COLO668 (cell line): ENCODE measurements around the gene CRYBG2.
"Not testable (repeated sequence)": the region's sequence is repeated elsewhere in the genome, so short reads cannot be mapped to it uniquely, and the experiment has no call there.

ENCODE experiments used
- DNase-seq: peaks from one replicate; lab custom pipeline; 2025; ENCODE audit not compliant: unreplicated experiment; lab: John Stamatoyannopoulos, UW

Gene CRYBG2

GRCh38 chr1:26322042-26322331, 31.9 kb downstream of the CRYBG2 start:
- DNase-seq = no peak

DNA sequence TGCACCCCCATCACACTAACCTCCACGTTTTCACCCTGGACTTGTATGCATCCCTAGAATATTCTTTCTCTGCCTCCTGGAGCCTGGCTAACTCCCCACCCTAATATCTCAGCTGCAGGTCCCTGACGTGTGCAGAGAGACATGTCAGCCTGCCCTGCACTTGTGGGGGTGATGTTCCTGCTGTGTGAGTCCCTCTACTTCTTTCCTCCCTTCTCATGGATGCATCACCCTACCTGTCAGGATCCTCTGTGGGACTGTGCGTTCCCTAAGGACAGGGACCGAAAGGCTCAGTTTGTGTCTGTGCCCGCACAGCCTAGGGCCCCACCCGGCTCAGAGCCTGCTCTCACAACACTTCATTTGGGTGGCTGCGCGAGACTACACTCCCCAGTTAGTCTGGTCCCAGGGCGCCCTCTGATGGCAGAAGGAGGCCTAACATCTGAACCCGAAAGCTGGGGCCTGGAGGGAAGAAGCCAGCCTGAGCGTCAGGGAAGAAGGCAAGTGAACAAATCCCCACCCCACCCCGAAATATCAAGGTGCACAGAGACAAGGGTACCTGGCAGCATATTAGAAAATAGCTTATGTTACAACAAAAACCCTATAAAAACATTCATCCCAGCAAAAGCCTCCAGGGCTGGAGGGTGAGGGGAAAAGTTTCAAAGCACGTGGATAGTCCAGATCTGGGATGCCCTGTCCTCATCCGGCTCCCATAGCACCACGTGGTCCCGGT, 32.5 kb downstream of the CRYBG2 start:
- DNase-seq = peak; percentile 91

DNA sequence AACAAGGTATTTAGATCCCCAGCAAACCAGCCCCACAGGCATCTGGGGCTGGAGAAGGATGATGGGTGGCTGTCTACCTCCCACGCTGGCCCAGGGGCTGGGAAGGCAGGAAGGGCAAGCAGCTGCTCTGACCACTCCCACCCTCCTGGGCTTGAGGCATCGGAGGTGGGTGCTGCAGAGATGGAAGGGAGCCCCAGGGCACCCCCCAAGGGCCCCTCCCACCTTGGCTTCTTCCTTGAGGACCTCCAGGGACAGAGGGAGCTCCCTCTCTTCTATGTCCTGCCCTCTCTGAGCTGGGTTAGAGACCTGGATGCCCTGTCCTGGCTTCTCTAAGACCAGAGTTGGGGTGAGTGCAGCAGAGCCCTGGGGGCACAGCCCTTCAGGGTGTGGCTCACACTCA, 33.0 kb downstream of the CRYBG2 start:
- no peak for DNase-seq

DNA sequence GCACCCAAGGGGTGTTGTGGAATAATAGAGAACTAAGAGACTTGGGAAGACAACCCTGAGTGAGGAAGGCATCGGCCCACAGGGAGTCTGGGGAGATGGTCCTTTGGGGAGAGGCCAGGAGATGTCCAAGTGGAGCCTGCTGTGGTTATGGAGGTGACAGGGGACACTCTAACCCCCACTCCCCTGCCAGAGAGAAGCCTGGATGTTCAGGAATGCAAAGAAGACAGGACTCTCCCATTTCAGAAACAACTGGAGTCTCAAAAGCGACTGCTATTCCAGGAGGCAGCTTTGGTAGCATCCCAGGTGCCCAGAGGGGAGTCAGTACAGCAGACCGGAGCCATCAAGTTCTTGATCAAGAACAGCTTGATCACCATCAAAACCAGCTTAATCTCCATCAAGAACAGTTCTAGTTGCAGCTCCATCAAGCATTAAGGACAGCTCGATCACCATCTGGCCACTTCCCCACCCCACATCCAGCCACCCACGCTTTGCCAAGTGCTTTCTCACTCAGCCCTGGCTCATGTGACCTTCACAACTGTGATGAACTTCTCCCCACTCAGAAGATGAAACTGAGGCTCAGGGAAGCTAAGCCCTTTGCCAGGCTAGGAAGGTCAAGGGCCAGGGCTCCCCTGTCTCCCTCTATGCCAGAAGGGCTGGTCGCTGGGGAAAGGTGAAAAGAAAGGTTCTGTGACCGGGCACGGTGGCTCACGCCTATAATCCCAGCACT, 35.4 kb downstream of the CRYBG2 start:
- DNase-seq = no peak

DNA sequence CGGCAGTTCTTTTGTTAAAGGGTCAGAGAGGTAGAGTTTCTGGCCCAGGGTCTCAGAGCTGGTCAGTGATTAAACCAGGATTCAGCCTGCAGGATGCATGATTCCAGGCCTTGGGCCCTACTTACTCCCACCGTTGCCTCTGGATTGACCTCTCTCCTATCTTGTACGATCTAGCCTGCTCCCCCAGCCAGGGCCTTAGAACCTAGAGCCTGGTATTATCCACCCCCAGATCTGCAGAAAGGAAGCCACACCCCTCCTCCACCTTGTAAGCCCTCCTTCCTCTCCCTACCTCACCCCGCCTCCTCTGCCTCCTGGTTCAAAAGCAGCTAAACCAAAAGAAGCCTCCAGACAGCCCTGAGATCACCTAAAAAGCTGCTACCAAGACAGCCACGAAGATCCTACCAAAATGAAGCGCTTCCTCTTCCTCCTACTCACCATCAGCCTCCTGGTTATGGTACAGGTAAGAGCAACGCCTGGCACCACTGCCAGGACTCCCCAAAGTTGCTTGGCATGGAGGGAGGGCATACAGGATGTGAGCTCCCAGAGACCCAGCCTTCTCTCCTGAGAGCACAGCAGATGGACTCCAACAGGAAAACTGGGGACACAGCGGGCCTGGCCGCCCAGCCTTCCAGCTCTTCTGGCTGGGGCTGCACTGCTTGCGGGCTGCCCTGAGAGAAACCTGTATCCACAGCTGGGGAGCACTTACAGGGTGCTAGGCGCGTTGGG, 36.2 kb downstream of the CRYBG2 start, which contains the start of gene CD52:
Gene CD52, plus strand, starts transcription at position 347 of the 726 bp plus-strand sequence. Its CDS starts 60 bp downstream, at position 407.
- DNase-seq = no peak

DNA sequence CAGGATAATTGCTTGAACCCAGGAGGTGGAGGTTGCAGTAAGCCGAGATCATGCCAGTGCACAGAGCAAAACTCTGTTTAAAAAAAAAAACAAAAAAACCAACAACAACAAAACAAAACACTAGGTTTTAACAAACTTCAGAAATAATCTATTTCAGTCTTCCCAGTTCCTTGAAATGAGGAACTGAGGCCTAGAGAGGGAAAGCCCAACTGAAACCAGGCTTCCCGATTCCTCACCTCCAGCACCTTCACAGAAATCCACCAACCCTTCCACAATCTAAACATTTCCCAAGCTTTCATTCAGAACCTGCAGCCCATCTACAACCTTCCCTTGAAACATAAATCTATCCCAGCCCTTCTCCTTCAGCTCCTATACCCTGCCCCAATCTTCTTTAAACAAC, 36.8 kb downstream of the CRYBG2 start:
- no peak for DNase-seq

GRCh38 chr1:26315874-26316850, 37.8 kb downstream of the CRYBG2 start:
- DNase-seq = no peak

GRCh38 chr1:26314501-26314900, 39.4 kb downstream of the CRYBG2 start:
- no peak for DNase-seq

- DNase-seq = not testable (repeated sequence)
Observed at GRCh38 chr1:26307966-26308899, 45.7 kb downstream of the CRYBG2 start.

DNA sequence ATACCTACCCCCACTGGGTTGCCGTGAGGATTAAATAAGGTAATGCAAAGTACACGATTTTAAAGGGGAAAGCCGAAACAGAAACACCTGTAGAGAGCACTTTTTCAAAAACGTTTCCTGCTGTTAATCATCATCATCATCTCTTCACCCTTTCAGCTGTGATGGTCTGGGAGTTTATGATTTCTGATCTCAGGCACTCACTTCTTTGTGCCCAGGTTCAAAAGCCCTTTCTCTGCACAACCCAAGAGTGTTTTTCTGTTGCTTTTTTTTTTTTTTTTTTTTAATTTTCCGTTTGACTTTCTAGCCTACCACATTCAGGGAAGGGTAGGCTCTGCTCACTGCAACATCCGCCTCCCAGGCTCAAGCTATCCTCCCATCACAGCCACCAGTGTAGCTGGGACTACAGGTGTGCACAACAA, 46.6 kb downstream of the CRYBG2 start:
- no peak for DNase-seq

DNA sequence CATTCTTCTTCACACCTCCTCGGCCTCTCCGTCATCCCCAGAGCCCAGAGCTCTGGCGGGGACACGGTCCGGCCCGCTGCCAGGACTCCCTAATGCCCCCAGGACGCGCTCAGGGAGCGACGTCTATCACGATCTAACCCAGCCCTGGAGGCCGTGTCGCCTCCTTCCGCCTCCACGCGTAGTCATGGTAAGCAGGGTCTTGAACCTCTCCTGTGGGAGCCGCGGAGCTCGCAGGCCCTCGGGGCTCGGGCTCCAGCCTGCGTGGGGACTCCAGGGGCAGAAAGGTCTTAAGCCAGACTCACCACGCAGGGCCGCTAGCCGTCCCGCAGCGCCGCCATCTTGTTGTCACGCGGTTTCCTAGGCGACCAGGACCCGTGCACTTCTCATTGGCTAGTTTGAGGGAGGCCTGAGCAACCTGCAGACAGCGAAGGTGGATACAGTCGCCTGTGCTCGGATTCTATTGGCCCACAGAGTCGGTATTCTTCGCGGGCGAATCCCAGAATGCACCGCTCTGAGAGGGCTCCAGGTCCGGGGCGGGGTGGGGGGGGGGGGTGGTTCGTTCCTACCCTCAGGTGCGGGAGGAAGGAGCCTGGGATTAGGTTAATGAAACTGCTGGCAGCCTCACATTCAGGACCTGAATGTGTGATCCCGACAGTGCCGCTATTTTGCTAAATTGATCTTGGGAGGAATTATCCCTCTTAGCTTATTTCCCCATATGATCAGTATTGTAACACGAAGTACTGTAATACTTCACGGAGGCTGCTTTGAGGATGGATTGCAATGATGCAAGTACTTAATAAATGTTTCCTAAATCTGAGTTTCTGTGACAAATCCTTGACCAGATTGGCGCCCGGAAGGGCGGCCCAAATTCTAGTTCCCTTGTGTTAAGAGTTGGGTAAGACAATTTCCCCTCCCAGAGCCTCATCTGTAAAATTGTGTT, 47.4 kb downstream of the CRYBG2 start, which contains the start of gene UBXN11:
Gene UBXN11, minus strand, starts transcription at position 347 of the 940 bp plus-strand sequence. CDS start 3,753 bp downstream, outside the sequence.
- peak; percentile 99 for DNase-seq

DNA sequence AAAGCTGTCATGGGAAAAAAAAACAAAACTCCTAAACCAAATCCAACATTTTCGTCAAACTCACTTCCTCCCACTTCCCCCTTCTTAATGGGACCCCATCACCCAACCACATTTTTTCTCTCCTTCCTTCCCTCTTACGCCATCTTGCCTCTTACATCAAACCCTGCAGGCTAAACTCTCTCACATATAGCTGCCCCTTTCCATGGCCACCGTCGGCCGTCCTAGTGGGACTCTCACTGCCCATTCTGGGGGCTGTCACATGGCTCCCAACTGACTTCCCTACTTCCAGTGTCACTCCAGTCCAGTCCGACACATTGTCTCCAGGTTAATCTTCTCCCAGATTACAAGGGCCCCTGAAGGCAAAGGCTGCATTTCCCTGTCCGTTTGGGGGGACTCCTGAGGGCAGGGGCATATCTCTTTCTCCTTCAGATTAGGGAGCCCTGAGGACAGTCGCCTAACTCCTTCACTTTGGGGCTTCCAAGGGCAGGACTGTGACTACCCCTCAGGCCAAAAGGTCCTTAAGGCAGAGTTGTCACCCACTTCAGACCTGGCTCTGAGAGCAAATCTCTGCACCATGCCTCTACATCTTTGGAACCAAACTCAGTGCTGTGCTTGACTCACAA, 48.2 kb downstream of the CRYBG2 start:
- DNase-seq = no peak

DNA sequence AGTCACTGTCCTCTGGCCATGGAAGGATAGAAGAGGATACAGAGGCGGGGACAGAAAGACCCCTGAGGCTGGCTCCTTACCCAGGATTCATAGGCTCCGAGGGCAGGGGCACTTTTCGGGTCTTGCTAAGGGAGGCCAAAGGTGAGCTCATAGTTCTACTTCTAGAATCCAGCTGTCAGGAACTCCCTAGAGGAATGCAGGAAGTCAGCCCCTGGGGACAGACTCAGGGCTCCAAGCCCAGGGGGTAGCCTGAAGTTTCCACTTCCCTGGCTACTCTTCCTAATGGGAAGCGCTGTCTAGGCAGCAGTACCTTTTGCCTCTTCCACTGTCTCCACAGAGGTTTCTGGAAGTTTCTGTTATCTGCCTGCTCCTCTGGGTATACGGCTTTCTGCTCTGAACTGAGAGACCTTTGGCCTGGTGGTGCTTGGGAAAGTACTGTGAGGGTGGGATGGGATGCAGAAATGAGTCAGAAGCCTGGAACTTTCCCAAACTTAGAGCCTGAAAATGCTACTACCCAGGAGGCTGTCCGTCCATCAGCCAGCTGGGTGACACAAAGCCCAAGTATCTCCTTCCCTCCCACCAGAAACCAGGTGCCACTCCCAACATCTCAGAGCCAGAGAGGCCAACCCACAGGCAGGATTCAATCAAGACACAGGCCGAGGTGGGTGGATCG, 51.1 kb downstream of the CRYBG2 start:
- no peak for DNase-seq

DNA sequence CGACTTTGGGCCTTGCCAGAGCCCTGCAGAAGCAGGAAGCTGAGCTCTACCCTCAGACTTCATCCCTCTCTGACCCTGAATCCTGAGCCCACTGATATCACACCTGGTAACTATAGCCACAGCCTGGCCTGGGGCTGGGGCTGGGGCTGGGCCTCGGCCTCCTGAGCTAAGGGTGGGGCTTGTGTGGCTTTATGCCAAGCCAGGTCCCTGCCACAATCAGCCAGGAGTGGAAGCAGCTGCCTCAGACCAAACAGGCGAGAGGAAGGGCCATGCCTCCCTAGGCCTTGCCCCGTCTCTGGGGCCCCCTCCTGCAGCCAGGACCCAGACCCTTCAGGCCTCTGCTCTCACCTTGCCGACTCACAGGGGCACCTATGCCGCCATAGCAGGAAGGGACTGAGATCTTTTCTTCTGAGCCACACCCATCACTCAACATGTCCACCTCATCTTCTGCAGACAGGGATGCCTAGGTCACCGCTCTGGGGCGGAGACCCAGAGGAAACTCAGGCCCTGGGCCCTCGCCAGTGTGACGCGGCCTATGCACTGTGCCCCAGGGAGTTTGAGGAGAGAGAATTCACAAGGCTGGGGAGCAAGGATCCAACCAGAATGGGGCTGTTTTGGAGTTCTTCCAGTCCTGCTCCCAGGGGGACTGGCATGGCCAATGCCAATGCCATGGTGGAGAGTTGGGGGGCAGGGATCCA, 53.2 kb downstream of the CRYBG2 start:
- no peak for DNase-seq

- DNase-seq = no peak
Observed at GRCh38 chr1:26297791-26298124, 56.2 kb downstream of the CRYBG2 start.

GRCh38 chr1:26297057-26297790, 56.7 kb downstream of the CRYBG2 start:
- DNase-seq = no peak
